ENCODE results near the gene FRMPD4.
A peak's percentile ranks its signal among the peaks of the same experiment; 100 is the strongest.
"Not testable (repeated sequence)": the region's sequence is repeated elsewhere in the genome, so short reads cannot be mapped to it uniquely, and the experiment has no call there.

FRMPD4 gene

DNA sequence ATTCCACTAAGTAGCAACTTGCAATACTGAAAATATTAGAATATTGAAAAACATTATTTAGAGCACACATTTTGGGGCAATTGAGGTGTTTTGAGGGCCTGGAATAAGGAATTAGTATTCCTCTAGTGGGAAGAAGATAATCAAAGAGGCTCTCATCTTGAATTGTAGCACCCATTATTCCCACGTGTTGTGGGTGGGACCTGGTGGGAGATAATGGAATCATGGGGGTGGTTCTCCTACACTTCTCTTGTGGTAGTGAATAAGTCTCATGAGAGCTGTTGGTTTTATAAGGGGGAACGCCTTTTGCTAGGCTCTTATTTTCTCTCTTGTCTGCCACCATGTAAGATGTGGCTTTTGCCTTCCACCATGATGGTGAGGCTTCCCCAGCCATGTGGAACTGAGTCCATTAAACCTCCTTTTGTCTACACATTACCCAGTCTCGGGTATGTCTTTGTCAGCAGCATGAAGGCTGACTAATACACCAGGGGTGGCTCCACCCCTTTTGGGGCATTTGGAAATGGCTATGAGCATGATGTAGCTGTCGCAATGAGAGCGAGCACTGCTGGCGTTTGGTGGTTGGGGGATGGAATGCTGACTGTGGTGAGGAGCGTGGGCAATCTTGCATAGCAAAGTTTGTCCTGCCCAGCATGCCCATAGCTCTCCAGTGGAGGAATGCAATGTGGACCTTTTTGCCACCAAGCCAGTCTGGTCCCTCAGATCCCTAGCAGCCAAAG is 308.2 kb downstream of the FRMPD4 start:
- no peak for DNase-seq

DNA sequence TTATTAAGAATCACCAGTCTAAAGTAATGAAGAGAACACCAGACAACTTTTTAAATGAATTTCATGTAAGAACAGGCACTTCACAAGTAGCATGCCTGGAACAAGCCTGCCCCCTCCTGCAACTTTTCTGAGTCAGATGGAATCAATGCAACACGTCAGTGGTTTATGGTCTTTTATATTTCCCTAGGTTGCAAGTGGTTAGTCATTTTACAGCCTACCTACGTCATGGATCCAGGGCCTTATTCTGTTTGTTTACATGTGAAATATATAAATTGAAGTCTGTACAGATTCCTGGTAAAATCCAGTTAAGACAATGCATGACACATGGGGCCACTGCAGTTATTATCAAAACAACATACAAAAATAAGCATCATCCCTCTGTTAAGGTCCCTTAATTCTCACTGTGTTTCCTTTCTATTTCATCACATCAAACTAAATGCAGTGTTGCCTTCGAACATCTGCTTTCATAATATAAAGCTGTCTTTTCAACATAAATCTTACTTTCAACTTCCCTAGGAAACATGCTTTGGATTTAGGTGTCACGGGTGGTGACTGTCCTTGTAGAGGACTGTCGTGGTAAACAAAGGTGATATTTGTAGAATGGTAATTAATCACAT is 309.3 kb downstream of the FRMPD4 start:
- DNase-seq, result no peak

DNA sequence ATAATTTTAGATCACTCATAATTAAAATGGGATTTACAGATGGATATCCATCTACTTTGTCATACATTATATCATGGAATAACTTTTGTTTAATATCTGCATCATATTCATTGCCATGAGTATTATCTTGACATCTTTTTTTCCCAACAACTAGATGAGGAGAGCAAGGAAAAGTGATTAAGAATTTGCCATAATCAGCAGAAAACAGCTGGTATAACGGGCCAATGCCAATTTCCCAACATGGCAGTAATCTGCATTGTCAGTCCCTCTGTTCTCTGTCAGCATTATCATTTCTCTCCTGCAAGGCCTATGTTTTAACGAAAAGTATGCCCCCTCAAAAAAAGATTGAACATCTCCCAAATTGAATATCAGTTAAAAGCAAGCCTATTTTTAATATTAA is 314.0 kb downstream of the FRMPD4 start:
- DNase-seq, result no peak

DNA sequence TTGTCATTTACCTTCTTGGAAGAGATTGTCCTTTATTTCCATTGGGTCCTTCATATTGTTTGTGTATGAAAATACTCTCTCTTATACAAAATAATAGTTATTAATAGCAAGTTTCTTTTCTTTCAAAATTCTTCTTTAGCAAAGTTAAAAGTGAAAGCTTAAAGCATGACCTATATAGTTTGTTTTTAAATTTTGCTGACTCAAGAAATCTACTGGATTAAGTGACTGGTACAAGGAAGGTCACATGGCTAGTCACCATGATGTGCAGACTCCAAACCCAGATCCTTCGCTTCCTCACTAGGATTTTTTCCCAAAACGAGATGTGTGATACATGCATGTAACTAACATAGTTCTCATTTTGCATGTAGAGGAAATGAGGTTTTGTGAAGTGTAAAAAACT is 322.7 kb downstream of the FRMPD4 start:
- DNase-seq, result no peak

DNA sequence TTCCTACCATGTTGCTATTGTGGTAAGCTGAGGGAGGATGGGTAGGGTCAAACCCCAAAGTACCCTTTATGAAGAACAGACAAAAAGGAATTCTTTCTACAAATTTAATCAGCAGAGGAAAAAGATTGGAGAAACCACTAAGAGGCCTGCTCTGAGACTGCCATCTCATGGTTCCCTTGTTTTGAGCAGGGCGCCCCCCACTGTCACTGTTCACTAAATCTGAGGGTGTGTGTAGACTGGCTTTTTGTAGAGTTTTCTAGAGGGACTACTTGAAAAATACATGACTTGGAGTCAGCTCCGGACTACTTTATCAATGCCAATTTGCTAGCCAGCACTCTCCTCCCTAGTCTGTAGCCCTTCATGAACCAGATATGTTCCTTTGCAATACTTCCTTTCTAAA is 324.8 kb downstream of the FRMPD4 start:
- no peak for DNase-seq

DNA sequence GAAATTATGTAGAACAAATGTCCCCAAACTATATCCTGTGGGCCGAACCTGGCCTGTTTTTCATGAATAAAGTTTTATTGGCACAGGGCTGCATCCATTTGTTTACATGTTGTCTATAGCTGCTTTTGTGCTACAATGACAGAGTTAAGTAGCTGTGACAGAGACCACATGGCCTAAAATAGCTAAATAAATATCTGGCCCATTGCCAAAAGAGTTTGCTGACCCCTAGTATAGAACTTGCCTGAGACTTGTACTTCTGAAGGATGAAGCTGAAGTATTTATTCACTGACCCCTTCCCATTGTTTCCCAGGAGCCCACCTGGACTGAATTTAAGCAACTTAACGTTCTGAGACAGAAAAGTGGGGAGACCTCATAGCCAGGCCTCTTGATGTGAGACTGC is 325.6 kb downstream of the FRMPD4 start:
- DNase-seq, result no peak

DNA sequence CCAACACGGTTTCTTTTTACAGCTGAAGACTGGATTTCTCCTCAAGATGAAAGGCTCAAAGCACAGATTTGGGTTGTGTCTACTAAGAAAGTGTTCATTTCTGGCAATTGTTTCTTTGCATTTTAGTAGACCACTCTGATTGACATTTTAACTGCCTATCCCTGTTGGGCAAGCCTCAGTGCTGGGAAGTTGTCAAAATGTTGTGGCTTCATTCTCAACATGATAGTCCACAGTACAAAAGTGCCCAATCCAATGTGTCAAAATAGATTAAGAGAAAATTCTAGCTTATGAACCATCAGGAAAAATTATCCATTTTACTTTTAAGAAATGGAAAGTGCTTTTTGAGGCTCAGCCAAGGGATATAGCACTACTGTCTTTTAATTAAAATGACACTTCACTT is 329.0 kb downstream of the FRMPD4 start:
- DNase-seq, result no peak

DNA sequence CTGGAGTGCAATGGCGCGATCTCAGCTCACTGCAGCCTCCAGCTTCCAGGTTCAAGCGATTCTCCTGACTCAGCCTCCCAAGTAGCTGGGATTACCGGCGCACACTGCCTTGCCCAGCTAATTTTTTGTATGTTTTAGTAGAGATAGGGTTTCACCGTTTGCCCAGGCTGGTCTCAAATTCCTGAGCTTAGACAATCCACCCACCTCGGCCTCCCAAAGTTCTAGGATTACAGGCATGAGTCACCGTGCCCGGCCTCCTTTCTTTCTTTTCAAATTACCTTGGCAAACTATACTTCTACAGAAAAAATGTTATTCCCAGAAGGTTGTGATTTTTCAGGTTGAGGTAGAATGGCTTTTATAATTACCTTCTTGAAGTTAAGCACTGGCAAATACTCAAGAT is 331.0 kb downstream of the FRMPD4 start:
- DNase-seq, result no peak

DNA sequence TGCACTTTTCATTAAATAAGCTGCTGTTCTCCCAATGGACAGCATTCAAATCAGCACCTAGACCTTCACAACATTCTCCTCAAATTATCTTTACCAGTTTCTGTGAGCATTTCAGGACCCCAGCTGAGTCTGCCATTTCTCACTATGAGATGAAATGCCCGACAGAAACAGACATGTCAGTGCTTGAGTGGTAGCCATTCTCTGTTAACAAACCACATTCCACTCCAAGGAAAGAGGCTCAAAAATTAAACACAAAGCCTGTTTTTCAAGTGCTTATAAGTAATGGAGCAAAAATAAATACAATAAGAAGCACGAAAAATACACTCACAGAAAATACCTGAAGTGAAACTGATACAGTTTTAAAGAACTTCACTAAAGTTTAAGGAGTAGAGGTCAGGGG is 332.8 kb downstream of the FRMPD4 start:
- no peak for DNase-seq

DNA sequence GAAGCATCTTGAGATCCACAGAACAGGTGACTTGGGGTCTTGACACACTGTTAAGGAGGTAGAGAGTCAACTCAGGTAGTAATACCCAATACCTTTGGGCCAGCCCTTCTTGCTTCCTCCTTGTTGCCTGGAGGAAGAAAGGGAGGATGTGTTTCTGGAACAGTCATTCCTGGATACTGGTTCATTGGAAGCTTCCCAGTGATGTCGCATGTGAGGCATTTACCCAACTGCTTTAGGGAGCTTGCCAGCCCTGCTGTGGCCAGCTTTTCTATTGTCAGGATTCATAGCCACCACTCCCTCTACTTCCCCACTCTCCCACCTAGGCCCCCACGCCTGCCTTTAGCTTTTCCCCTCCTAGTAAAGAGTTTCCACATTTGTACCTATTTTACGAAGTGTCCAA is 342.7 kb downstream of the FRMPD4 start:
- no peak for DNase-seq

DNA sequence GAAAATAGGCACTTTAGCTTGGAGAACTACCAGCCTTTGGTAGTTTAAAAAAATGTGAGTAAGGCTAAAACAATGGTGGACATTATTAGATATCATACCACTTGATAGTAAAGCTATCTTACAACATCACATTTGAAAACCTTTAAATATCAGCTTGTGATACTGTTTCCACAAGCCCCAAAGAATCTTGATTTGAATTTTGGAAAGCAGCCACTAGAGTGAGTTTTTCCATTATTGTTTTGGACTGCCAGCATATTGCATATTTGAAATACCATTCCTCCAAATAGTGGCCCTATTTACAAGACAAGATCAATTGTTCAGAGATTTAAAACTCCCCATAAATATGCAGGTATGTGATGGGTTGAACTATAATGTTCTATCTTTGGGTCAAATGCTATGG is 349.9 kb downstream of the FRMPD4 start:
- no peak for DNase-seq

DNA sequence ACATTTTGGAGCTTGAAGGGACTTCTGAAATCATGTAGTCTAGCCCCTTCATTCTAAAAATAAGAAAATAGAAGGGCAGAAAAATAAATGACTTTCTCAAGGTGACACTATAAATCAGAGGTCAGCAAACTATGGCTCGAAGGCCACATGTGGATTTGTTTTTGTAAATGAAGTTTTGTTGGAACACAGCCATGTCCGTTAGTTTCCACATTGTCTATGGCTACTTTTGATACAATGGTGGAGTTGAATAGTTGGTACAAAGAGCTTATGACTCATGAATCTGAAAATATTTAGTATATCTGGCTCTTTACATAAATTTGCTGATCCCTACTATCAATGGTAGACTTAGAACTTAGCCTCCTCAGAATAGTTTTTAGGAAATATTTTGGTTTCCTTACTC is 350.5 kb downstream of the FRMPD4 start:
- no peak for DNase-seq

DNA sequence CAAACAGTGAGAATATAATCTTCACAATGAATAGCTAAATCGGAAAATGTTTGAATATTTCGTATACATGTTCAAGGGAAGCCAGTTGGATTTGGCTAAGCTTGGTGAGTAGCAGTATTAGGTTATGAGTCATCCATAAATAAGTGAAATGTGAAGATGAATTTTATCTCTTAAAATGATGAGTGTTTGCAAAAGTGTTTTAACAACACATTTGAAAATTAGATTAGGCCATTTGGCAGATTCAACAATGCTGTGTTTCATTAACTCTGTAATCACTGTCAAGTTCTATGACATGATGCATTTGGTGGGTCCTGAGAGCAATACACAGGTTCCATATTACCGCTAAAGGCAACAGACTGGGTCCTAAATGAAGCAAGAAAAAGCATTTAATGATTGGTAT is 351.1 kb downstream of the FRMPD4 start:
- no peak for DNase-seq

DNA sequence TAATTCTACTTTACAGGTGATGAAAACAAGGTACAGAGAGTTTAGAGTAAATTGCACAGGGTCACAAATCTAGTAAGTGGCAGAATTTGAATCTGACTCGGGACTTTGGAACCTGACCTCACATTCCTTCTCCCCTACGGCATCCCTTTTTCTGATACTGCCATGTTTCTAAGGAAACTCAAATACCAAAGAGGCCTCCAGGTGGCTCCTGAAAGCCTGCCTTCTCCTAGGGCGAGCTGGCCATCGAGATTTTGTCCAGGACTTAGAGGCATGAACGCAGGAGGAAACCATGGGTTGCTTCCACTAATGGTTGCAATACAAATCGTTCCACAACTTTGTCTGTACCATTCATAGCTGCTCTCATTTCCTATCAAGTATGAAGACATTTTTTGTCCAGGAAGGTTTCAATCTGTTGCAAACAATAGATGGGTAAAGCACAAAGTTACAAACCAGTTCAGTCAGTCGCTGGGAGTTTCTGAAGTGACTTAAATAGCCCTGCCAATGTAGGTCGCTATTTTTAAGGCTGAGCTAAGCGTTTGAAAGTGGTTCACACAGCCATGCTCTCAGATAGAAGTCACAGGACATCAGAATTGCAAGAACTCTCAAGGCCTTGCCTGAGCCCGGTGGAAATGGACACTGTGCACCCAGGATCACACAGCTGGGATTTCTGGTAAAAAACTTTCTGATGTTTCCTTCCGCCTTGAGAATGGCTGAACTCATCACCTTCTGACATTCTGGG is 356.3 kb downstream of the FRMPD4 start:
- DNase-seq, result no peak

DNA sequence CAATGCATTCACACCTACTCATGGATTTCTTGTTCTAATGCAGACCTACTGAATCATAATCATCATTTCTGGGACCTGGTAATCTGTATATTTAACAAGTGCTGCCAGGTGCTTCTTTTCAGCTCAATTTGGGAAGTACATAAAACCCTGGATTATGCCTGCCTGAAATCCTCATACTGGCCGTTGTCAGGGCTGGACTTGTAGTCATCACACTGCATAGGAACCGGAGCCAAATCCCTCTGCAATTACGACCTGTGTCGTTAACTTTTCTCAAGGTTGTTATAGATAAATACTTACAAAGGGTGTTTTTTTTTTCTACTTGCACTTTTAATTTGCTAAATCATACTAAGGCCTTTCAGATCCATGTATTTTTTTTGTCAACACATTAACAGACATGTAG is 358.1 kb downstream of the FRMPD4 start:
- no peak for DNase-seq

DNA sequence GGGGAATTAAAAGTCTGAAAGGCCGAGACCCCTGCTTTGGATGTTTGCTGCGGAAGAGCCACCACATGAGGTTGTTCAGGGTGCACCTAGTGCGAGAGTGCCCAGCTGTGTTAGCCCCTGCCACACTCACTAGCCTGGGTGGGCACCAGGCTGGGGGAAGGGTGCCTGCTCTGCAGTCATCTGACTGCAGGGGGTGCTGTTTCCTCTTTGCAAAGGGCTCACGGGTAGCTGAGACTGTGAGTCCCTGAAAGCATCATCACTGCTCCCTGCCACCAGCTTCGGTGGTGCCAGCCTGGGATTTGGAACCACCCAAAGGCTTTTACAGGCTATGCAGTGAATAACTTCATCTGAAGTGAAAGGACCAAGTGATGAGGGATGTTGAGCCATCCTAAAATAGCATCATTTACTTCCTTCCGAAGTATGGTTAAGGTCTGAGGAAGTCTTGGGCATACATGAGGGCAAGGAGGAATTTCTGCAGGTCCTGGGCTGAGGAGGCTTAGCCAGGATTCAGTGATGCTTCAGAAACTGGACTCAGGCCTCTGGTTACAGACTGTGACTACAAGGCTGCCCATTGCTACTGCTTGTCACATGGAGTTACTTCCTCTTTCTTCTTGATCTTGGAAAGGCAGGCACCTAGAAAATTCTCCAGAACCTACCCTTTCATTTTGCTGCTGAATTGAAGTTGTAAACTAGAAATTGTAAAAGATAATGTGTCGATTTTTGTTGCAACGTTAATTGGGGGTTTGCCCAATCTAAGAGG is 359.7 kb downstream of the FRMPD4 start:
- no peak for DNase-seq

DNA sequence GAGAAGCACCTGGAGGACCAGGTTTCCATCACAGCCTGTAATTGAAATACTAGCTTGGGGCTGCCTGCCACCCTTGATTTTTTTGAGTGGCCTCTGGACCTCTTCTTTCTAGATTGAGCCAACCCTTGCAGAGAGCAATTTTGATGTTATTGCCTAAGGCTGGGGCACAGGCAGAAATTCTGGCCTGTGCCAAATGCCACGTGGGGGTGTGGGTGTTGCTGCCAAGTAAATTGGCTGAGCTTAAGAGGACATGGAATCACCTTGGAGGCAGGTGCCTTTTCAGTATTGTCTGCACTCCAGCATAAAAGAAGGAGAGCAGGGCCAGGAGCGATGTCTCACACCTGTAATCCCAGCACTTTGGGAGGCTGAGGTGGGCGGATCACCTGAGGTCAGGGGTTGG is 366.9 kb downstream of the FRMPD4 start:
- no peak for DNase-seq

DNA sequence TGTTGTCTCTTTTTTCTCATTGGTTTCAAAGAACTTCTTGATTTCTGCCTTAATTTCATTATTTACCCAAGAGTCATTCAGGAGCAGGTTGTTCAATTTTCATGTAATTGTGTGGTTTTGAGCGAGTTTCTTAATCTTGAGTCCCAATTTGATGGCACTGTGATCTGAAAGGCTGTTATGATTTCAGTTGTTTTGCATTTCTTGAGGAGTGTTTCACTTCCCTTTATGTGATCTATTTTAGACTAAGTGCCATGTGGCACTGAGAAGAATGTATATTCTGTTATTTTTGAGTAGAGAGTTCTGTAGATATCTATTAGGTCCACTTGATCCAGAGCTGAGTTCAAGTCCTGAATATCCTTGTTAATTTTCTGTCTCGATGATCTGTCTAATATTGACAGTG is 377.1 kb downstream of the FRMPD4 start:
- DNase-seq, result not testable (repeated sequence)

DNA sequence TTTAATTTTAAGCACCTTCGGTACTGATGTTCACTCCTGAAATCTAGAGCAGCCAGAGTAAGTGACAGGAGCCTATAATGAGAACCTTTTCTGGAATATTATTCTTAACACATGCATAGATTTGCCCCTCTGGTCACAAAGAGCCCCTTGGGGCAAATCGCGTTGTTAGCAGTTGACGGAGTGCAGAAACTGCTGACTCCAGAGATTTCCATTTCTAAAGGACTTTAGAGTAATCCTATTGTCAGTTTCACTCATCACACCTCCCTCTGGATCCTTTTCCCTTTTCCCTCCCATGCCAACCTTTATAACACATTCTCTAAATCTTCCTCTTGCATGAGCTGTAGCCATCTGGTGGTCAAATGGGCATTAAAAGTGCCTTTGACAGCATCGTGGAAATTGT is 388.0 kb downstream of the FRMPD4 start:
- DNase-seq, result no peak

DNA sequence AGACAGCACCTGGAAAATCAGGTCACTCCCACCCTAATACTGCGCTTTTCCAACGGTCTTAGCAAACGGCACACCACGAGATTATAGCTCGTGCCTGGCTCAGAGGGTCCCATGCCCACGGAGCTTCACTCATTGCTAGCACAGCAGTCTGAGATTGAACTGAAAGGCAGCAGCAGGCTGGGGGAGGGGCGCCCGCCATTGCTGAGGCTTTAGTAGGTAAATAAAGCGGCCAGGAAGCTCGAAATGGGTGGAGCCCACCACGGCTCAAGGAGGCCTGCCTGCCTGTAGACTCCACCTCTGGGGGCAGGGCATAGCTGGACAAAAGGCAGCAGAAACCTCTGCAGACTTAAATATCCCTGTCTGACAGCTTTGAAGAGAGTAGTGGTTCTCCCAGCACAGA is 399.8 kb downstream of the FRMPD4 start:
- not testable (repeated sequence) for DNase-seq

DNA sequence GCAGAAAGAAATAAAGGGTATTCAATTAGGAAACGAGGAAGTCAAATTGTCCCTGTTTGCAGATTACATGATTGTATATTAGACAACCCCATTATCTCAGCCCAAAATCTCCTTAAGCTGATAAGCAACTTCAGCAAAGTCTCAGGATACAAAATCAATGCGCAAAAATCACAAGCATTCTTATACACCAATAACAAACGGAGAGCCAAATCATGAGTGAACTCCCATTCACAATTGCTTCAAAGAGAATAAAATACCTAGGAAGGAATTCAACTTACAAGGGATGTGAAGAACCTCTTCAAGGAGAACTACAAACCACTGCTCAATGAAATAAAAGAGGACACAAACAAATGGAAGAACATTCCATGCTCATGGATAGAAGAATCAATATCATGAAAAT is 404.0 kb downstream of the FRMPD4 start:
- not testable (repeated sequence) for DNase-seq

DNA sequence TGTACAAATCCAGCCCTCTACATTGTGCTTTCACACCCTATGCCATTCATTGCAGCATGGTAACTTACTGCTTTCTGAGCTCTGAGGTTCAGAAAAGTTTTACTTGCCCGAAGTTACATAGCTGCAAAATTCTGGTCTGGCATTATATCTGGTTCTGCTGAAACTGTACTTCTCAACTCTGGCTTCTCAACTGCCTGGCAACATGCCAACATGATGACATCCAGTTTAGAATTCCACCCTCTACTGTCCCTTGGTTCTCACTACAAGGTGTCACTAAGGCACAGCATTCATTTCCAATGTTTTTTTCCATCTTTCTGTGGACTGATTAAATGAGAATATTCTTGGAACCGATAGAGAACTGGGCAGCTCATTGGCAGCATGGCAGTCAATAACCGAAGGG is 410.1 kb downstream of the FRMPD4 start:
- DNase-seq, result no peak

DNA sequence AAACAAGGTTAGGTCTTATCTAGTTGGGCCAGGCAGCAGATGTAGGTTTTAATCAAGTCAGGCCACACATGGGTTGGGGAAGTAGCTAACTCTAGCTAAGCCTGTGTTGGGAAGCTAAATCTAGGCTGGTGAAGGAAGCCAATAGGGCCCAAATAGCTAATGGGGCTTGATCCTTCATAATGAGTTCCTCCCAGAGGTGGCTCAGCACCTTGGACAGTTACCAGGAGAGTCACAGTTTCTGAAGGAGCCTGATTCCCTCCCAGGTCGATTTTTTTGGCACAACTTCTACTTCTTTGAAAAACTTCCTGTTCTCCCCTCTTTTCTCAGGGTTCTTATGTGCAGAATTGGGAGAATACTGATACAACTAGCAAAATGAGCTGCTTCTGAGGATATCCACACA is 410.5 kb downstream of the FRMPD4 start:
- DNase-seq, result peak; percentile 5

DNA sequence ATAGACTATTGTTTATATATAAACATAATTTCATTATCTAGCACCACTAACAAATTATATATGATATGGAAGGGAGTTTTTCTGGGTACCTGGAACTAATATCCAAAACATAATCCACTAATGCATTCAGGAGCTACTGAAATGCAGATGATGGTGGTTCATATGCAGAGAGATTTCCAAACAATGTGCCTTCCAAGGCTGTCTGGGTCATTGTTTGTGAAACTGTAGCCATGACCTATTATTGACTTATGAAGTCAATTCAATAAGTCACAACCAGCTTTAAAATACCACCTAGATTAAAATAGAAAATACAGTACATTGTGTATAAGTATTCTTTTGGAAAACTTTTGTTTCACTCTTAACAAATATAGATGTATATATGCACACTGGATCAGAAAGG is 415.9 kb downstream of the FRMPD4 start:
- DNase-seq, result no peak

Measured in hematopoietic multipotent progenitor cell treated with erythropoietin and hydrocortisone succinate and interleukin-3 and kit ligand, for 8 days (in vitro differentiated cells).